Upper lobe of left lung (tissue), 6 donors: ENCODE measurements around the gene ANKDD1B. TPM values are rescaled to one million over a fixed set of nuclear protein-coding genes. Genes with fewer than 3 reads are reported as not detected.

ENCODE experiments used
- ATAC-seq, 2 donors: fragments of 200-7000 bp; cut with Tn5 transposase; one replicate each; pipeline ENCODE4 v1.9.1; 2022; ENCODE audit warnings: mild to moderate bottlenecking in 2 of 2, moderate library complexity in 2 of 2; ENCODE audit not compliant: low FRiP score in 2 of 2
- DNase-seq, 2 donors: peaks; one replicate each; pipeline ENCODE4 v3.0.0-alpha.2; 2019 to 2020
- H3K27ac ChIP-seq, 4 donors: fragments of 200-600 bp; sonication (generic); one replicate each; pipeline ENCODE4 v1.5.1; 2016 to 2019
- H3K27me3 ChIP-seq, 4 donors: fragments of 200-600 bp; sonication (generic); one replicate each; pipeline ENCODE4 v1.5.1; 2017 to 2019
- H3K36me3 ChIP-seq, 4 donors: fragments of 200-600 bp; sonication (generic); one replicate each; pipeline ENCODE4 v1.5.1; 2016 to 2019
- H3K4me1 ChIP-seq, 4 donors: fragments of 200-600 bp; sonication (generic); one replicate each; pipeline ENCODE4 v1.5.1; 2018 to 2019
- H3K4me3 ChIP-seq, 4 donors: fragments of 200-600 bp; sonication (generic); one replicate each; pipeline ENCODE4 v1.5.1; 2017 to 2019; ENCODE audit warnings: mild to moderate bottlenecking in 2 of 4, moderate library complexity in 1 of 4
- H3K9me3 ChIP-seq, 4 donors: fragments of 200-600 bp; sonication (generic); one replicate each; pipeline ENCODE4 v1.5.1; 2018 to 2019
- EP300 ChIP-seq, 4 donors: sonication (generic); formaldehyde crosslinking; IDR thresholded peaks; one replicate each; pipeline ENCODE4 v1.5.1; 2017; ENCODE audit warnings: antibody characterized with exemption in 4 of 4, control low read depth in 2 of 4
- POLR2A ChIP-seq, 4 donors: fragments of 450-650 bp; IDR thresholded peaks; one replicate each; pipeline ENCODE4 v1.5.1; 2016 to 2017; ENCODE audit warnings: antibody characterized with exemption in 4 of 4, mild to moderate bottlenecking in 2 of 4
- POLR2AphosphoS5 ChIP-seq, 2 donors: sonication (generic); formaldehyde crosslinking; IDR thresholded peaks; one replicate each; pipeline ENCODE4 v1.5.1; 2017; ENCODE audit warnings: antibody characterized with exemption in 2 of 2
- WGBS, 2 donors: methylation state at CpG; one replicate each; pipeline ENCODE4 v1.1.5; 2017 to 2018; 5-methylcytosine and 5-hydroxymethylcytosine counted together
- total RNA-seq, 6 donors: library from RNA; depleted of rRNA in 4 of 6; stranded (reverse); fragments of >200 nt in 4 of 6; gene quantifications; one replicate each; pipeline versions ENCODE4 v1.1.0 to v1.2.1, GENCODE V29; 2016 to 2021
- TF ChIP-seq, protein P1 (sequence below), 6 experiments: fragments of 450-650 bp in 4 of 6; fragments of 200-600 bp in 2 of 6; sonication (generic) in 2 of 6; IDR thresholded peaks; one replicate each; pipeline ENCODE4 v1.5.1; 2016 to 2019; ENCODE audit warnings: antibody characterized with exemption in 6 of 6
- donor health status: DM: no; HTN: no; CAD: no; lungs with moderate emphysema.
- donor health status: DM: no; HTN: yes; CAD: no; lungs with severe emphysema.

The ANKDD1B gene
- total RNA-seq, 6 donors from 2014 or later: 0.67 to 7.3 (median 4.4) TPM

GRCh38 chr5:75626959-75627358 lies 15.7 kb downstream of the ANKDD1B start:
- no peaks in the 10 kb centered on the region for H3K36me3 ChIP-seq
- no peak for DNase-seq
- H3K4me3 ChIP-seq: no peak overlapping the region
- H3K27ac ChIP-seq: no peak overlapping the region
- TF ChIP-seq POLR2A (IDR thresholded peaks at IDR 0.05) (no peak), EP300 (IDR thresholded peaks at IDR 0.05) (no peak), POLR2AphosphoS5 (IDR thresholded peaks at IDR 0.05) (no peak)
- TF ChIP-seq, protein P1, sequence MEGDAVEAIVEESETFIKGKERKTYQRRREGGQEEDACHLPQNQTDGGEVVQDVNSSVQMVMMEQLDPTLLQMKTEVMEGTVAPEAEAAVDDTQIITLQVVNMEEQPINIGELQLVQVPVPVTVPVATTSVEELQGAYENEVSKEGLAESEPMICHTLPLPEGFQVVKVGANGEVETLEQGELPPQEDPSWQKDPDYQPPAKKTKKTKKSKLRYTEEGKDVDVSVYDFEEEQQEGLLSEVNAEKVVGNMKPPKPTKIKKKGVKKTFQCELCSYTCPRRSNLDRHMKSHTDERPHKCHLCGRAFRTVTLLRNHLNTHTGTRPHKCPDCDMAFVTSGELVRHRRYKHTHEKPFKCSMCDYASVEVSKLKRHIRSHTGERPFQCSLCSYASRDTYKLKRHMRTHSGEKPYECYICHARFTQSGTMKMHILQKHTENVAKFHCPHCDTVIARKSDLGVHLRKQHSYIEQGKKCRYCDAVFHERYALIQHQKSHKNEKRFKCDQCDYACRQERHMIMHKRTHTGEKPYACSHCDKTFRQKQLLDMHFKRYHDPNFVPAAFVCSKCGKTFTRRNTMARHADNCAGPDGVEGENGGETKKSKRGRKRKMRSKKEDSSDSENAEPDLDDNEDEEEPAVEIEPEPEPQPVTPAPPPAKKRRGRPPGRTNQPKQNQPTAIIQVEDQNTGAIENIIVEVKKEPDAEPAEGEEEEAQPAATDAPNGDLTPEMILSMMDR (IDR thresholded peaks at IDR 0.05): no peak
- ATAC-seq: no peak
- H3K4me1 ChIP-seq: peaks cover 0 to 19% (median 0%) of the 10 kb centered on the region in 4 donors
- no peaks in the 10 kb centered on the region for H3K9me3 ChIP-seq
- H3K27me3 ChIP-seq: no peaks in the 10 kb centered on the region

DNA sequence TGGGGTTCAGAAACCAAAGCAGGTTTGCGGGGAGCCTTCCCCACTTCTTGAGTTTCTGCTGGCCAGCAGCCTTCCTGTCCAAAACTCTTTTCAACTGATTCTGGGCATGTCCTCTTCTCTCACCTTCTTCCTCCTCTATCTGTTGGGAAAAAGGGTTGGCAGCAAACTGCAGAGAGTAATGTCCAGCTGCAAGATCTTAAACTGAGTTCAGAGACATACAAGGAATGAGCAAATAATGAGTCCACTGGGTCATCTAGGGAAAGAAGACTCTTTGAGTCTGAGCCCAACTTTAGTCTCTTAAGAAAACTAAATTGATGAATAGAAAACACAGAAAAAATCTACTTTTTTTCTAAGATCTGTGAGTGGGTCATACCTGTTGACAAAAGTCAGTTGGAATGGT lies 16.5 kb downstream of the ANKDD1B start:
- TF ChIP-seq, protein P1 (IDR thresholded peaks at IDR 0.05): no peak
- TF ChIP-seq POLR2A (IDR thresholded peaks at IDR 0.05): no peak
- no peak for TF ChIP-seq POLR2AphosphoS5 (IDR thresholded peaks at IDR 0.05)
- TF ChIP-seq EP300 (IDR thresholded peaks at IDR 0.05): no peak
- H3K36me3 ChIP-seq: no peaks in the 10 kb centered on the region
- ATAC-seq: no peak
- WGBS, 2 donors: 93 to 95% methylated on average over 1 of the region's 1 CpG
- peaks cover 0 to 13% (median 0%) of the 10 kb centered on the region in 4 donors for H3K4me1 ChIP-seq
- H3K27ac ChIP-seq: no peak overlapping the region
- no peaks in the 10 kb centered on the region for H3K9me3 ChIP-seq
- no peak overlapping the region for H3K4me3 ChIP-seq
- no peak for DNase-seq
- no peaks in the 10 kb centered on the region for H3K27me3 ChIP-seq

DNA sequence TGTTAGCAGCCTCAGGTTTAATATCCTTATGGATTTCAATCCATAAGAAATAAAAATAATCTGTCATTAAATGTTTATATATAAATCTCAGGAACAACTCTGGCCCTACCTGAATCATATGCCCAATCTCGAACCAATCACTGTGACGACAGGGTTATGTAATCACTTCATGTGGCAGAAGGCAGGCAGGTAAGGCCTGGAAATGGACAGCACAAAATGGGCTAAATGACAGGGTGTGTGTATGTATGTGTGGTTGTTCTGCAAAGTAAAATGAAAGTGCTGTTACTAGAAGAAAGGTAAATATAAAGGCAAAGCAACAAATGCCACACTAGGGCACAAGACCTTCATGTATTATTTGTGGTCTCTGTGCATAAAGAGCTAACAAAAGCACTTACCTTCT lies 19.6 kb downstream of the ANKDD1B start:
- H3K9me3 ChIP-seq: no peaks in the 10 kb centered on the region
- no peak for ATAC-seq
- no peaks in the 10 kb centered on the region for H3K4me1 ChIP-seq
- WGBS, 2 donors: 80 to 82% methylated on average over 2 of the region's 2 CpGs
- no peak overlapping the region for H3K27ac ChIP-seq
- no peaks in the 10 kb centered on the region for H3K27me3 ChIP-seq
- TF ChIP-seq, protein P1 (IDR thresholded peaks at IDR 0.05): no peak
- TF ChIP-seq POLR2AphosphoS5 (IDR thresholded peaks at IDR 0.05): no peak
- no peak for TF ChIP-seq EP300 (IDR thresholded peaks at IDR 0.05)
- TF ChIP-seq POLR2A (IDR thresholded peaks at IDR 0.05): no peak
- H3K36me3 ChIP-seq: no peaks in the 10 kb centered on the region
- H3K4me3 ChIP-seq: no peak overlapping the region
- no peak for DNase-seq

DNA sequence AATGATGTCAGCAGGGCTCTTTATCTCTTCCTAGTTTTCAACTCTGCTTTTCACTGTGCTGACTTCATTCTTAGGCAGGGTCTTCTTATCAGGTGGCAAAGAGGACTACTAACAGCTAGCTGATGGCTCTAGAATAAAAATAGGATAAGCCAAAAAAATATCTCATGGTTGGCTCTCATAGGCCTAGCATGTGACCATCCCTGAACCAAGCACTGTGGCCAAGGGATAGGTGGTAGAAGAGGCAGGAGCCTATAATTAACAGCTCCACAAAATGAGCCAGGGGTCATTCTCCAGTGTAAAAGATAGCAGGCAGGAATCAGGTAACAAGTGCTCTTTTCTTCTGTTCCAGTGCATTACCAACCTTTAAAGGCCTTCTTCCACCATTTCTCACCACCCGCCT lies 21.1 kb downstream of the ANKDD1B start:
- H3K36me3 ChIP-seq: no peaks in the 10 kb centered on the region
- no peaks in the 10 kb centered on the region for H3K27me3 ChIP-seq
- WGBS, 2 donors: 97 to 100% methylated on average over 1 of the region's 1 CpG
- ATAC-seq (no peak), DNase-seq (no peak)
- TF ChIP-seq POLR2A (IDR thresholded peaks at IDR 0.05): no peak
- TF ChIP-seq, protein P1 (IDR thresholded peaks at IDR 0.05): no peak
- no peak for TF ChIP-seq EP300 (IDR thresholded peaks at IDR 0.05)
- no peak for TF ChIP-seq POLR2AphosphoS5 (IDR thresholded peaks at IDR 0.05)
- no peak overlapping the region for H3K27ac ChIP-seq
- no peak overlapping the region for H3K4me3 ChIP-seq
- no peaks in the 10 kb centered on the region for H3K4me1 ChIP-seq
- no peaks in the 10 kb centered on the region for H3K9me3 ChIP-seq

GRCh38 chr5:75637949-75638348 lies 26.7 kb downstream of the ANKDD1B start:
- Histone ChIP-seq H3K27me3 (no peaks in the 10 kb centered on the region), H3K4me3 (no peak overlapping the region), H3K36me3 (no peaks in the 10 kb centered on the region), H3K9me3 (no peaks in the 10 kb centered on the region), H3K27ac (no peak overlapping the region), H3K4me1 (no peaks in the 10 kb centered on the region)
- no peak for ATAC-seq
- WGBS, 2 donors: 86 to 90% methylated on average over 1 of the region's 1 CpG
- TF ChIP-seq POLR2AphosphoS5 (IDR thresholded peaks at IDR 0.05): no peak
- no peak for DNase-seq
